Loucy (cell line): ENCODE data around the gene RAB31.

ENCODE experiments used
- H2AFZ ChIP-seq: fragments of 200-600 bp; sonication (generic); 2 replicates; pipeline ENCODE4 v1.6.0; 2016; ENCODE audit warnings: antibody characterized with exemption, mild to moderate bottlenecking, low read length, moderate library complexity
- H3F3A ChIP-seq: fragments of 200-600 bp; 2 replicates; pipeline ENCODE4 v1.6.0; 2016; ENCODE audit warnings: antibody characterized with exemption, low read depth, mild to moderate bottlenecking
- H3K27me3 ChIP-seq: fragments of 200-600 bp; sonication (generic); 2 replicates; pipeline ENCODE4 v1.6.1; 2014; ENCODE audit warnings: low read length, mild to moderate bottlenecking; ENCODE audit not compliant: insufficient read depth, poor library complexity, severe bottlenecking
- H3K36me3 ChIP-seq: fragments of 200-600 bp; sonication (generic); 2 replicates; pipeline ENCODE4 v1.6.1; 2016; ENCODE audit warnings: low read length; ENCODE audit not compliant: insufficient read depth
- H3K4me1 ChIP-seq: fragments of 200-600 bp; sonication (generic); 2 replicates; pipeline ENCODE4 v1.5.1; 2014; ENCODE audit warnings: low read length, mild to moderate bottlenecking; ENCODE audit not compliant: insufficient read depth, poor library complexity, severe bottlenecking
- H3K4me2 ChIP-seq: fragments of 200-600 bp; sonication (generic); 2 replicates; pipeline ENCODE4 v1.6.0; 2014; ENCODE audit warnings: antibody characterized with exemption, low read length, low read depth, mild to moderate bottlenecking; ENCODE audit not compliant: poor library complexity, severe bottlenecking
- H3K4me3 ChIP-seq: fragments of 200-600 bp; sonication (generic); 2 replicates; pipeline ENCODE4 v1.5.1; 2014; ENCODE audit warnings: low read length, mild to moderate bottlenecking, mixed read lengths; ENCODE audit not compliant: poor library complexity, severe bottlenecking
- H3K79me2 ChIP-seq: fragments of 200-600 bp; sonication (generic); 2 replicates; pipeline ENCODE4 v1.6.1; 2014; ENCODE audit warnings: low read length; ENCODE audit not compliant: insufficient read depth
- H3K9ac ChIP-seq: fragments of 200-600 bp; sonication (generic); 2 replicates; pipeline ENCODE4 v1.6.0; 2014; ENCODE audit warnings: mild to moderate bottlenecking, low read depth, low read length, moderate library complexity; ENCODE audit not compliant: poor library complexity, severe bottlenecking
- H3K9me2 ChIP-seq: fragments of 200-600 bp; sonication (generic); replicated peaks from 2 replicates; pipeline ENCODE4 v1.6.1; 2016; ENCODE audit warnings: low read depth, low read length, mixed read lengths
- H3K9me3 ChIP-seq: fragments of 200-600 bp; sonication (generic); 2 replicates; pipeline ENCODE4 v1.6.1; 2014; ENCODE audit warnings: mild to moderate bottlenecking, antibody characterized with exemption, low read length, low read depth; ENCODE audit not compliant: insufficient read depth
- H4K20me1 ChIP-seq: fragments of 200-600 bp; sonication (generic); 2 replicates; pipeline ENCODE4 v1.6.0; 2014; ENCODE audit warnings: antibody characterized with exemption, low read length, mild to moderate bottlenecking; ENCODE audit not compliant: insufficient read depth, poor library complexity, severe bottlenecking
- CTCF ChIP-seq: fragments of 200-600 bp; sonication (generic); conservative IDR thresholded peaks from 2 replicates; pipeline ENCODE4 v1.5.1; 2014; ENCODE audit warnings: mild to moderate bottlenecking, antibody characterized with exemption, low read length
- EZH2phosphoT487 ChIP-seq: fragments of 200-600 bp; IDR thresholded peaks from 2 replicates; pipeline ENCODE4 v1.6.1; 2018; ENCODE audit warnings: antibody characterized with exemption, mild to moderate bottlenecking, moderate library complexity, borderline replicate concordance

The RAB31 gene

DNA sequence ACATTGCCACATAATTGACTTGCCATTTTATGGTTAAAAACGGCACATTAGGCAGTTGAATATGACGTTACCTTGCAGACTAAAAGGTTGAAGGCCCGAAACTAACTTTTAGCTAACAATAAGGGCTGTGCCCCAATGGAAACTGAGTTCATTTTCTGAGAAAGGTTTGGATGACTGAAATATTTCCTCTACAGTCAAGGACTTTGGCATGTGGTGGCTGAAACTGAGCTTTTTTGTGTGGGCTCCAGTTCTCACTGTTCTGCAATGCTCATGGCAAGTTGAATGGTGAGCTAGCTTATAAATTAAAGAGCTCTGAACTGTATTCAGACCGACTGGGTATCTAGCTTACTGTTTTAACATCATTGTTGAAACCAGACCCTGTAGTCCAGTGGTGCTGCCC lies 153.8 kb downstream of the RAB31 start:
- H3K9me3 ChIP-seq, result peaks cover 3% of the 10 kb centered on the region; the same call in 1 of the 2 replicates
- H3K9ac ChIP-seq, result no peak overlapping the region
- H3K36me3 ChIP-seq, result no peaks in the 10 kb centered on the region
- no peaks in the 10 kb centered on the region for H3K27me3 ChIP-seq
- TF ChIP-seq CTCF (no peak), EZH2phosphoT487 (no peak)
- H3K4me1 ChIP-seq, result peaks cover 25% of the 10 kb centered on the region
- H2AFZ ChIP-seq, result no peak overlapping the region
- no peaks in the 10 kb centered on the region for H3K9me2 ChIP-seq
- no peaks in the 10 kb centered on the region for H4K20me1 ChIP-seq
- no peak overlapping the region for H3K4me2 ChIP-seq
- no peaks in the 10 kb centered on the region for H3K79me2 ChIP-seq
- no peaks in the 10 kb centered on the region for H3F3A ChIP-seq
- H3K4me3 ChIP-seq, result no peak overlapping the region

GRCh38 chr18:9862686-9863085 lies 154.6 kb downstream of the RAB31 start:
- Histone ChIP-seq H3K79me2 (no peaks in the 10 kb centered on the region), H3K4me2 (no peak overlapping the region), H3K9me2 (no peaks in the 10 kb centered on the region), H4K20me1 (no peaks in the 10 kb centered on the region), H3F3A (no peaks in the 10 kb centered on the region), H3K36me3 (no peaks in the 10 kb centered on the region), H3K4me3 (no peak overlapping the region), H2AFZ (no peak overlapping the region), H3K4me1 (peaks cover 25% of the 10 kb centered on the region), H3K27me3 (no peaks in the 10 kb centered on the region), H3K9ac (no peak overlapping the region), H3K9me3 (peaks cover 3% of the 10 kb centered on the region; the same call in 1 of the 2 replicates)
- TF ChIP-seq CTCF (no peak), EZH2phosphoT487 (no peak)

- Histone ChIP-seq H3F3A (no peaks in the 10 kb centered on the region), H3K4me1 (peaks cover 20% of the 10 kb centered on the region), H3K36me3 (no peaks in the 10 kb centered on the region), H3K4me3 (no peak overlapping the region), H2AFZ (no peak overlapping the region), H4K20me1 (no peaks in the 10 kb centered on the region), H3K9ac (no peak overlapping the region), H3K79me2 (no peaks in the 10 kb centered on the region), H3K9me3 (peaks cover 3% of the 10 kb centered on the region; the same call in 1 of the 2 replicates), H3K4me2 (no peak overlapping the region), H3K27me3 (no peaks in the 10 kb centered on the region), H3K9me2 (no peaks in the 10 kb centered on the region)
- TF ChIP-seq CTCF (no peak), EZH2phosphoT487 (no peak)
These were observed 155.2 kb downstream of the RAB31 start for GRCh38 chr18:9863282-9863681.
